A549 (cell line): ENCODE measurements around the gene PDZD2. TPM values are rescaled to one million over a fixed set of nuclear protein-coding genes. Genes with fewer than 3 reads are reported as not detected.

Source experiments
- ATAC-seq, 2 experiments: fragments of 200-7000 bp in 1 of 2; fragments of >200 bp in 1 of 2; cut with Nextera tagmentation in 1 of 2; cut with Tn5 transposase in 1 of 2; 3 replicates each; pipeline versions ENCODE4 v1.8.0 to v1.9.1; 2018 to 2020; ENCODE audit warnings: mild to moderate bottlenecking in 1 of 2, moderate library complexity in 1 of 2
- CTCF ChIA-PET: fragments of 300-600 bp; sonication (Branson Sonifier 250); formaldehyde crosslinking; extraction: SDS; loops from one replicate; lab custom pipeline; 2021; ENCODE audit warnings: antibody characterized with exemption, inconsistent platforms; lab: Yijun Ruan, JAX
- POLR2A ChIA-PET: fragments of 350-600 bp; formaldehyde crosslinking; extraction: SDS; loops from one replicate; lab custom pipeline; 2021; ENCODE audit warnings: antibody characterized with exemption, inconsistent platforms; lab: Yijun Ruan, JAX
- DNase-seq, 2 experiments: peaks; one replicate each; pipeline versions ENCODE4 v3.0.0 to v3.0.0-alpha.2; 2011 to 2016; ENCODE audit warnings: low read depth in 1 of 2, low spot score in 1 of 2
- FAIRE-seq: peaks from 2 replicates; lab custom pipeline; 2011; peaks lifted over from hg19 to GRCh38; lab: Jason Lieb, UNC
- H3K27ac ChIP-seq, 2 experiments: fragments of >200 bp; sonication (Bioruptor Twin); formaldehyde crosslinking; 3 replicates each; pipeline ENCODE4 v1.5.1; 2016 to 2017
- H3K4me1 ChIP-seq: fragments of >200 bp; sonication (Bioruptor Twin); formaldehyde crosslinking; 3 replicates; pipeline ENCODE4 v1.6.1; 2016
- H3K4me2 ChIP-seq: fragments of >200 bp; sonication (Bioruptor Twin); formaldehyde crosslinking; 3 replicates; pipeline ENCODE4 v1.6.1; 2016
- H3K4me3 ChIP-seq: fragments of >200 bp; sonication (Bioruptor Twin); formaldehyde crosslinking; 3 replicates; pipeline ENCODE4 v1.5.1; 2016
- H3K9me3 ChIP-seq: fragments of >200 bp; sonication (Bioruptor Twin); formaldehyde crosslinking; 3 replicates; pipeline ENCODE4 v1.6.1; 2016
- ATOH8 ChIP-seq: fragments of 250-450 bp; sonication (Bioruptor Pico); IDR thresholded peaks from 2 replicates; pipeline ENCODE4 v1.5.0; 2020; ENCODE audit warnings: low read depth, mild to moderate bottlenecking, moderate library complexity
- CBX8 ChIP-seq: fragments of 200-600 bp; sonication (generic); IDR thresholded peaks from 2 replicates; pipeline ENCODE4 v1.6.1; 2016
- CHD2 ChIP-seq: fragments of 150-350 bp; IDR thresholded peaks from 2 replicates; pipeline ENCODE4 v1.6.1; 2014; ENCODE audit warnings: low read length; ENCODE audit not compliant: partially characterized antibody
- CHD4 ChIP-seq: fragments of 200-600 bp; sonication (generic); IDR thresholded peaks from 2 replicates; pipeline ENCODE4 v1.6.1; 2016; ENCODE audit warnings: antibody characterized with exemption, mild to moderate bottlenecking, borderline replicate concordance
- ELK1 ChIP-seq: fragments of 150-350 bp; IDR thresholded peaks from 2 replicates; pipeline ENCODE4 v1.6.1; 2014; ENCODE audit warnings: low read depth, mild to moderate bottlenecking, low read length
- FOSB ChIP-seq: fragments of 250-450 bp; sonication (Bioruptor Pico); IDR thresholded peaks from 2 replicates; pipeline ENCODE4 v1.5.0; 2020; ENCODE audit warnings: mild to moderate bottlenecking, moderate library complexity
- FOXS1 ChIP-seq: fragments of 250-450 bp; sonication (Bioruptor Pico); IDR thresholded peaks from 2 replicates; pipeline ENCODE4 v1.5.0; 2020; ENCODE audit warnings: mild to moderate bottlenecking, moderate library complexity
- GATA3 ChIP-seq: IDR thresholded peaks from 2 replicates; pipeline ENCODE4 v1.6.1; 2012; ENCODE audit warnings: borderline replicate concordance
- JUNB ChIP-seq: fragments of >200 bp; sonication (Bioruptor Twin); formaldehyde crosslinking; IDR thresholded peaks from 2 replicates; pipeline ENCODE4 v1.6.1; 2016
- KDM5A ChIP-seq: fragments of 200-600 bp; sonication (generic); IDR thresholded peaks from 2 replicates; pipeline ENCODE4 v1.6.1; 2016; ENCODE audit warnings: antibody characterized with exemption, mild to moderate bottlenecking
- MAFK ChIP-seq: fragments of 450-650 bp; IDR thresholded peaks from 2 replicates; pipeline ENCODE4 v1.6.1; 2014; ENCODE audit not compliant: partially characterized antibody
- NPAS2 ChIP-seq: fragments of 250-450 bp; sonication (Bioruptor Pico); IDR thresholded peaks from 2 replicates; pipeline ENCODE4 v1.8.0; 2022; ENCODE audit warnings: mild to moderate bottlenecking, moderate library complexity, borderline replicate concordance
- RARB ChIP-seq: fragments of 250-450 bp; sonication (Bioruptor Pico); IDR thresholded peaks from 2 replicates; pipeline ENCODE4 v1.8.0; 2021; ENCODE audit warnings: mild to moderate bottlenecking, moderate library complexity
- RFX5 ChIP-seq: fragments of 450-650 bp; IDR thresholded peaks from 2 replicates; pipeline ENCODE4 v1.7.1; 2014; ENCODE audit warnings: antibody characterized with exemption, mild to moderate bottlenecking, moderate library complexity
- RNF2 ChIP-seq: fragments of 200-600 bp; sonication (generic); IDR thresholded peaks from 2 replicates; pipeline ENCODE4 v1.6.1; 2016; ENCODE audit warnings: low read depth, mild to moderate bottlenecking, antibody characterized with exemption, moderate library complexity, borderline replicate concordance
- ZSCAN20 ChIP-seq: fragments of 250-450 bp; sonication (Bioruptor Pico); IDR thresholded peaks from 2 replicates; pipeline ENCODE4 v1.8.0; 2022; ENCODE audit warnings: mild to moderate bottlenecking, moderate library complexity
- WGBS: methylation state at CpG from one replicate; pipeline ENCODE4 v1.1.6; 2017; ENCODE audit errors: missing lambda C conversion rate; 5-methylcytosine and 5-hydroxymethylcytosine counted together
- polyA plus RNA-seq, 4 experiments: library from polyadenylated mRNA; depleted of rRNA in 3 of 4; stranded (reverse); fragments of >200 nt; fragmentation: RNase III in 1 of 4; extraction: RNeasy Plus Mini Kit Qiagen cat#74134 plus additional on column Dnase treatment in 1 of 4; gene quantifications; 2 replicates in 3 of 4; 3 replicates in 1 of 4; pipeline ENCODE4 v1.2.3, GENCODE V29; 2011 to 2017

The PDZD2 gene
- polyA plus RNA-seq, 2 of the 4 experiments (the other 2 are of a cell fraction): 0.06 to 0.09 TPM

- 54% methylated on average over 9 of the region's 9 CpGs for WGBS
- H3K9me3 ChIP-seq: peaks cover 3% of the 10 kb centered on the region; the same call in 1 of the 3 replicates
- DNase-seq: no peak
- CTCF ChIA-PET: interaction anchor here (1.7 kb wide), 1 partner anchor 28 kb away, joined by 7 read pairs; no protein-coding TSS in a partner anchor
- TF ChIP-seq ELK1: no peak
- no peak for TF ChIP-seq CBX8
- TF ChIP-seq ZSCAN20: no peak
- no peak for TF ChIP-seq RFX5
- no peak for TF ChIP-seq FOSB (CRISPR knock-in tag)
- TF ChIP-seq FOXS1 (CRISPR knock-in tag): no peak
- TF ChIP-seq, all 56 proteins: peak for 0
- no peak for FAIRE-seq
- H3K4me1 ChIP-seq: peaks cover 3% of the 10 kb centered on the region; the same call in 1 of the 3 replicates
- H3K4me2 ChIP-seq: no peak overlapping the region
- no peak overlapping the region for H3K4me3 ChIP-seq
- POLR2A ChIA-PET: no interaction called here
- no peak overlapping the region for H3K27ac ChIP-seq
- no peak for ATAC-seq
Observed at GRCh38 chr5:31957151-31957550, 318.2 kb downstream of the PDZD2 start.

- FAIRE-seq: no peak
- CTCF ChIA-PET: interaction anchor here (0.8 to 2.3 kb wide), 2 partner anchors 33 to 288 kb away, joined by 3 to 9 read pairs; no protein-coding TSS in a partner anchor
Observed at GRCh38 chr5:31962351-31962751, 323.4 kb downstream of the PDZD2 start.

GRCh38 chr5:31962871-31963307 is 324.0 kb downstream of the PDZD2 start:
- WGBS: 55% methylated on average over 3 of the region's 3 CpGs
- H3K27ac ChIP-seq: peak overlapping the region; percentile 21 to 63; a peak in 3 of 6 replicates
- no peak for DNase-seq
- ATAC-seq: peak in 1 of 2 experiments; percentile 43; a peak in 1 of 6 replicates
- H3K4me3 ChIP-seq: no peak overlapping the region
- TF ChIP-seq JUNB (peak; percentile 25; the same call in 1 of the 2 replicates), KDM5A (no peak), RARB (CRISPR knock-in tag) (no peak)
- peaks cover 23% of the 10 kb centered on the region for H3K4me1 ChIP-seq
- no peaks in the 10 kb centered on the region for H3K9me3 ChIP-seq
- FAIRE-seq: no peak
- ChIA-PET CTCF (interaction anchor here (1.0 to 2.3 kb wide), 3 partner anchors 10 to 34 kb away, joined by 3 to 9 read pairs (median 5); no protein-coding TSS in a partner anchor), POLR2A (no interaction called here)
- peak overlapping the region; percentile 44 for H3K4me2 ChIP-seq

More at GRCh38 chr5:31962351-31962751, 323.4 kb downstream of the PDZD2 start:
- peaks cover 23% of the 10 kb centered on the region for H3K4me1 ChIP-seq
- WGBS: 70% methylated on average over 6 of the region's 6 CpGs
- DNase-seq: no peak
- H3K4me3 ChIP-seq: no peak overlapping the region
- TF ChIP-seq FOSB (CRISPR knock-in tag): no peak
- TF ChIP-seq CBX8: no peak
- TF ChIP-seq MAFK: no peak
- no peak for TF ChIP-seq GATA3
- TF ChIP-seq RNF2: no peak
- TF ChIP-seq, all 56 proteins: peak for 0
- ATAC-seq: peak in 1 of 2 experiments; percentile 26; a peak in 1 of 6 replicates
- Histone ChIP-seq H3K9me3 (no peaks in the 10 kb centered on the region), H3K27ac (peak overlapping the region; percentile 10 to 21; a peak in 2 of 6 replicates), H3K4me2 (no peak overlapping the region)
- POLR2A ChIA-PET: no interaction called here

GRCh38 chr5:31963358-31964006 is 324.6 kb downstream of the PDZD2 start:
- H3K27ac ChIP-seq: peak overlapping the region; percentile 44 to 63; a peak in 5 of 6 replicates
- WGBS: 67% methylated on average over 13 of the region's 13 CpGs
- CTCF ChIA-PET: interaction anchor here (1.0 to 2.3 kb wide), 3 partner anchors 9 to 34 kb away, joined by 3 to 9 read pairs (median 5); no protein-coding TSS in a partner anchor
- H3K9me3 ChIP-seq: no peaks in the 10 kb centered on the region
- peaks cover 23% of the 10 kb centered on the region for H3K4me1 ChIP-seq
- peak overlapping the region; percentile 44 for H3K4me2 ChIP-seq
- TF ChIP-seq RARB (CRISPR knock-in tag): no peak
- peak; percentile 3; the same call in 1 of the 2 replicates for TF ChIP-seq JUNB
- FAIRE-seq (no peak), DNase-seq (no peak), ATAC-seq (peak in 1 of 2 experiments; percentile 24; a peak in 2 of 6 replicates)
- POLR2A ChIA-PET: no interaction called here
- H3K4me3 ChIP-seq: no peak overlapping the region

GRCh38 chr5:31964007-31964360 is 325.1 kb downstream of the PDZD2 start:
- no peak for FAIRE-seq
- POLR2A ChIA-PET: no interaction called here
- H3K4me3 ChIP-seq: no peak overlapping the region
- peaks cover 23% of the 10 kb centered on the region for H3K4me1 ChIP-seq
- no peaks in the 10 kb centered on the region for H3K9me3 ChIP-seq
- TF ChIP-seq CBX8: no peak
- TF ChIP-seq NPAS2 (CRISPR knock-in tag): no peak
- no peak for TF ChIP-seq CHD2
- no peak for TF ChIP-seq RFX5
- no peak for TF ChIP-seq CHD4
- TF ChIP-seq ATOH8 (CRISPR knock-in tag): no peak
- TF ChIP-seq, all 56 proteins: peak for 0
- Histone ChIP-seq H3K4me2 (no peak overlapping the region; the same call in 2 of the 3 replicates), H3K27ac (peak overlapping the region in 1 of 2 experiments; percentile 63; a peak in 3 of 6 replicates)
- ATAC-seq: no peak
- no peak for DNase-seq
- CTCF ChIA-PET: interaction anchor here (1.4 kb wide), 1 partner anchor 9 kb away, joined by 5 read pairs; no protein-coding TSS in a partner anchor
- 68% methylated on average over 2 of the region's 2 CpGs for WGBS
